Naive thymus-derived CD4-positive, alpha-beta T cell (primary cell): ENCODE results near the gene ACSBG1. TPM values are rescaled to one million over a fixed set of nuclear protein-coding genes. Genes with fewer than 3 reads are reported as not detected.

ENCODE experiments used
- ATAC-seq: fragments of 150-1000 bp; cut with Tn5 transposase; 2 replicates; pipeline ENCODE4 v1.10.0; 2021; ENCODE audit warnings: mild to moderate bottlenecking, moderate library complexity
- CTCF ChIA-PET: fragments of 350-600 bp; sonication (Branson Sonifier 250); formaldehyde crosslinking; loops from one replicate; lab custom pipeline; 2021; ENCODE audit warnings: antibody characterized with exemption; lab: Charles Lee
- POLR2A ChIA-PET: fragments of 350-600 bp; sonication (Branson Sonifier 250); formaldehyde crosslinking; loops from one replicate; lab custom pipeline; 2021; ENCODE audit warnings: antibody characterized with exemption, inconsistent platforms; lab: Charles Lee
- DNase-seq, 9 donors: peaks; one replicate each; pipeline versions ENCODE4 v3.0.0 to v3.0.0-alpha.2; 2020 to 2022; ENCODE audit warnings: mixed read lengths in 1 of 9
- H3K27ac ChIP-seq: one replicate; pipeline ENCODE4 v1.7.0; 2013; ENCODE audit warnings: mild to moderate bottlenecking, low read depth, low read length, moderate library complexity
- H3K27me3 ChIP-seq, 2 donors: one replicate each; pipeline ENCODE4 v1.7.0; 2013; ENCODE audit warnings: low read length in 2 of 2, mild to moderate bottlenecking in 2 of 2, moderate library complexity in 2 of 2; ENCODE audit not compliant: control insufficient read depth in 2 of 2, insufficient read depth in 2 of 2
- H3K36me3 ChIP-seq, 3 experiments: 1 replicate in 2 of 3; 2 replicates in 1 of 3; pipeline ENCODE4 v1.7.0; 2013; ENCODE audit warnings: low read length in 3 of 3, mild to moderate bottlenecking in 3 of 3, moderate library complexity in 1 of 3; ENCODE audit not compliant: insufficient read depth in 3 of 3, control insufficient read depth in 2 of 3
- H3K4me1 ChIP-seq, 2 donors: one replicate each; pipeline ENCODE4 v1.7.0; 2013; ENCODE audit warnings: low read length in 2 of 2, mild to moderate bottlenecking in 2 of 2, moderate library complexity in 1 of 2; ENCODE audit not compliant: control insufficient read depth in 2 of 2, insufficient read depth in 2 of 2
- H3K4me3 ChIP-seq: 2 replicates; pipeline ENCODE4 v1.7.0; 2013; ENCODE audit warnings: mild to moderate bottlenecking, low read length
- H3K9me3 ChIP-seq, 3 experiments: 1 replicate in 2 of 3; 2 replicates in 1 of 3; pipeline ENCODE4 v1.7.0; 2013; ENCODE audit warnings: low read length in 3 of 3; ENCODE audit not compliant: control insufficient read depth in 2 of 3
- H3K27ac Mint-ChIP-seq, 9 donors: one replicate each; pipeline ENCODE4 v1.8.0; 2020 to 2022; ENCODE audit warnings: mixed read lengths in 9 of 9, mild to moderate bottlenecking in 8 of 9, moderate library complexity in 5 of 9, inconsistent platforms in 2 of 9
- H3K27me3 Mint-ChIP-seq, 5 donors: one replicate each; pipeline ENCODE4 v1.8.0; 2021 to 2022; ENCODE audit warnings: mixed read lengths in 5 of 5, mild to moderate bottlenecking in 1 of 5
- H3K36me3 Mint-ChIP-seq, 5 donors: one replicate each; pipeline ENCODE4 v1.8.0; 2020 to 2022; ENCODE audit warnings: mixed read lengths in 5 of 5, mild to moderate bottlenecking in 3 of 5, inconsistent platforms in 1 of 5
- H3K4me1 Mint-ChIP-seq, 7 donors: one replicate each; pipeline ENCODE4 v1.8.0; 2020 to 2022; ENCODE audit warnings: mixed read lengths in 7 of 7, mild to moderate bottlenecking in 3 of 7, inconsistent platforms in 1 of 7
- H3K4me3 Mint-ChIP-seq, 10 donors: one replicate each; pipeline ENCODE4 v1.8.0; 2020 to 2022; ENCODE audit warnings: mild to moderate bottlenecking in 10 of 10, mixed read lengths in 10 of 10, moderate library complexity in 6 of 10, inconsistent platforms in 2 of 10
- H3K9me3 Mint-ChIP-seq, 11 donors: one replicate each; pipeline ENCODE4 v1.8.0; 2020 to 2022; ENCODE audit warnings: mixed read lengths in 11 of 11, mild to moderate bottlenecking in 4 of 11, inconsistent platforms in 1 of 11, moderate library complexity in 1 of 11
- intact Hi-C, 2 donors: fragments of 100-400 bp; cut with micrococcal nuclease; formaldehyde crosslinking; loops; one replicate each; pipeline ENCODE4 v1.15.1; 2023
- polyA plus RNA-seq, 2 donors: library from polyadenylated mRNA; unstranded; fragments of 300-500 nt; fragmentation: Illumina TruSeq; gene quantifications; one replicate each; pipeline ENCODE4 v1.2.3, GENCODE V29; 2021
- total RNA-seq, 6 experiments: library from RNA in 5 of 6; stranded (reverse) in 5 of 6; gene quantifications; 1 replicate in 5 of 6; 2 replicates in 1 of 6; pipeline ENCODE4 v1.2.3 and lab custom pipeline; 2021 to 2026

ACSBG1 gene
- total and polyA plus RNA-seq, 7 experiments from 2014 or later, result 0.06 to 0.39 TPM; not detected in 5

- ATAC-seq (no peak), DNase-seq (no peak)
- Histone ChIP-seq H3K9me3 (no peaks in the 10 kb centered on the region), H3K27me3 (no peaks in the 10 kb centered on the region), H3K27ac (no peak overlapping the region), H3K4me3 (no peak overlapping the region), H3K4me1 (no peaks in the 10 kb centered on the region), H3K36me3 (no peaks in the 10 kb centered on the region)
- Mint-ChIP-seq H3K4me1 (peaks cover 0 to 4% (median 0%) of the 10 kb centered on the region in 7 donors), H3K36me3 (no peaks in the 10 kb centered on the region), H3K27me3 (peaks cover 0 to 7% (median 0%) of the 10 kb centered on the region in 5 donors), H3K9me3 (no peaks in the 10 kb centered on the region), H3K4me3 (no peak overlapping the region), H3K27ac (no peak overlapping the region)
- ChIA-PET POLR2A (no interaction called here), CTCF (interaction anchor here (0.7 to 1.2 kb wide), 2 partner anchors 119 to 160 kb away, joined by 3 to 4 read pairs; no protein-coding TSS in a partner anchor)
- intact Hi-C loops, result no loop called here
Observed at GRCh38 chr15:78120523-78120922, 113.8 kb downstream of the ACSBG1 start.

Other genes with a start within 250 kb of the ACSBG1 start
- 100 to 1,000 TPM in 2 of 5 experiments, 10 to 100 TPM in 3; 69.7 to 119 (median 86.1) TPM for gene TBC1D2B, start 156.9 kb downstream of the ACSBG1 start, total RNA-seq
- gene TBC1D2B, start 156.9 kb downstream of the ACSBG1 start, polyA plus RNA-seq, result 10 to 100 TPM in 1 of 2 donors, 1 to 10 TPM in 1; 7.4 to 14.5 TPM
- not detected for gene SH2D7, start 142.0 kb downstream of the ACSBG1 start, total RNA-seq
- not detected for gene SH2D7, start 142.0 kb downstream of the ACSBG1 start, polyA plus RNA-seq
- gene CIB2, start 103.1 kb downstream of the ACSBG1 start, total RNA-seq, result 1 to 10 TPM; 1.0 to 2.0 (median 1.7) TPM
- gene CIB2, start 103.1 kb downstream of the ACSBG1 start, polyA plus RNA-seq, result 1 to 10 TPM; 1.8 to 2.1 TPM
- 100 to 1,000 TPM in 1 of 5 experiments, 10 to 100 TPM in 4; 44.4 to 105 (median 61.1) TPM for gene IDH3A, start 85.2 kb downstream of the ACSBG1 start, total RNA-seq
- 10 to 100 TPM; 40.5 to 46.7 TPM for gene IDH3A, start 85.2 kb downstream of the ACSBG1 start, polyA plus RNA-seq
- gene DNAJA4, start 30.0 kb upstream of the ACSBG1 start, total RNA-seq, result 10 to 100 TPM; 28.3 to 44.7 (median 38.1) TPM
- gene DNAJA4, start 30.0 kb upstream of the ACSBG1 start, polyA plus RNA-seq, result 10 to 100 TPM in 1 of 2 donors, 1 to 10 TPM in 1; 9.9 to 18.1 TPM
- gene SKIC8, start 65.0 kb upstream of the ACSBG1 start, total RNA-seq, result 10 to 100 TPM; 26.7 to 48.7 (median 43.6) TPM
- gene SKIC8, start 65.0 kb upstream of the ACSBG1 start, polyA plus RNA-seq, result 10 to 100 TPM; 95.1 to 95.8 TPM
- gene CRABP1, start 105.8 kb upstream of the ACSBG1 start, total RNA-seq, result not detected
- not detected for gene CRABP1, start 105.8 kb upstream of the ACSBG1 start, polyA plus RNA-seq
- 10 to 100 TPM; 64.1 to 79.8 (median 69.5) TPM for gene IREB2, start 203.7 kb upstream of the ACSBG1 start, total RNA-seq
- gene IREB2, start 203.7 kb upstream of the ACSBG1 start, polyA plus RNA-seq, result 10 to 100 TPM; 17.6 to 18.0 TPM